Measurements from ENCODE around the gene SIL1. TPM values are rescaled to one million over a fixed set of nuclear protein-coding genes. Genes with fewer than 3 reads are reported as not detected.

The SIL1 gene
- total and polyA plus RNA-seq, 2 donors from 2014 or later, result 48.6 to 91.7 TPM

- peaks cover 6 to 26% (median 16%) of the 10 kb centered on the region in 3 donors for H3K4me1 ChIP-seq (ENCODE audit: control insufficient read depth in 2 of 3, insufficient read depth in 2 of 3, low read depth in 1 of 3, low read length in 3 of 3)
- FAIRE-seq, result no peak
- peaks cover 0 to 4% (median 0%) of the 10 kb centered on the region in 3 donors for H3K36me3 ChIP-seq (ENCODE audit: control insufficient read depth in 2 of 3, insufficient read depth in 3 of 3, low read length in 3 of 3)
- no peak overlapping the region for H3K4me3 ChIP-seq (ENCODE audit: low read length in 3 of 3)
- intact Hi-C loops (cut with DNase I), result no loop called here
- no peak overlapping the region for H3K27ac ChIP-seq (ENCODE audit: low read depth in 2 of 2, low read length in 2 of 2)
- peak in 1 of 5 donors; percentile 62 for DNase-seq
- H3K9me3 ChIP-seq (ENCODE audit: control insufficient read depth in 2 of 3, insufficient read depth in 1 of 3, low read length in 3 of 3), result no peaks in the 10 kb centered on the region
- no peaks in the 10 kb centered on the region for H3K27me3 ChIP-seq (ENCODE audit: control insufficient read depth, insufficient read depth, low read length)
- no peak for TF ChIP-seq CTCF (IDR thresholded peaks at IDR 0.05; ENCODE audit: borderline replicate concordance, extremely low read depth, insufficient read depth)
- no peak overlapping the region for H3K9ac ChIP-seq (ENCODE audit: low read length in 3 of 3)
Observed at GRCh38 chr5:138946831-138947560, 251.2 kb downstream of the SIL1 start.

DNA sequence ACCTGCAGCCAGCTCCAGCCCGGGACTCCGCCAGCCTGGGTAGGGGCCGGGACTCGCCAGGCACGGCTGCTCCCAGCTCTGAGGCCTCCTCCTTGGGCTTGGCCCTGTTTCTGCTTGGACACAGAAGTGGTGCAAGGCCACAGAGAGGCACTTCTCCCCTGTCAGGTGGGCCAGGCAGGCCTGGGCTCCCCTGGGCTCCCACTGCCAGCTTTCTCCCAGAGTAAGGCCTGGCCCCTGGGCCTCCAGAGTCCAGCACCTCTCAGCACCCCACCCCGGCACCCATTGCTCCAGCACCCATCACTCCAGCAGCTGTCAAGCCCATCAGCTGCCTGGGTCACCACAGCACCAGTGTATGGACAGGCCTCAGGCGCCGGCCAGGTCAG is 251.9 kb downstream of the SIL1 start:
- TF ChIP-seq CTCF (IDR thresholded peaks at IDR 0.05; ENCODE audit: borderline replicate concordance, extremely low read depth, insufficient read depth), result no peak
- H3K9ac ChIP-seq (ENCODE audit: low read length in 3 of 3), result no peak overlapping the region
- no peak overlapping the region for H3K27ac ChIP-seq (ENCODE audit: low read depth in 2 of 2, low read length in 2 of 2)
- H3K36me3 ChIP-seq (ENCODE audit: control insufficient read depth in 2 of 3, insufficient read depth in 3 of 3, low read length in 3 of 3), result peaks cover 0 to 4% (median 0%) of the 10 kb centered on the region in 3 donors
- peaks cover 6 to 24% (median 13%) of the 10 kb centered on the region in 3 donors for H3K4me1 ChIP-seq (ENCODE audit: control insufficient read depth in 2 of 3, insufficient read depth in 2 of 3, low read depth in 1 of 3, low read length in 3 of 3)
- H3K9me3 ChIP-seq (ENCODE audit: control insufficient read depth in 2 of 3, insufficient read depth in 1 of 3, low read length in 3 of 3), result no peaks in the 10 kb centered on the region
- H3K27me3 ChIP-seq (ENCODE audit: control insufficient read depth, insufficient read depth, low read length), result no peaks in the 10 kb centered on the region
- no peak overlapping the region for H3K4me3 ChIP-seq (ENCODE audit: low read length in 3 of 3)
- intact Hi-C loops (cut with DNase I), result no loop called here
- FAIRE-seq (no peak), DNase-seq (peak in 4 of 5 donors; percentile 86 to 94 (median 90))

- peak in 2 of 5 donors; percentile 69 to 91 for DNase-seq
- Histone ChIP-seq H3K27ac (ENCODE audit: low read depth in 2 of 2, low read length in 2 of 2) (no peak overlapping the region), H3K27me3 (ENCODE audit: control insufficient read depth, insufficient read depth, low read length) (no peaks in the 10 kb centered on the region), H3K9ac (ENCODE audit: low read length in 3 of 3) (no peak overlapping the region), H3K4me3 (ENCODE audit: low read length in 3 of 3) (no peak overlapping the region), H3K4me1 (ENCODE audit: control insufficient read depth in 2 of 3, insufficient read depth in 2 of 3, low read depth in 1 of 3, low read length in 3 of 3) (peaks cover 4 to 21% (median 13%) of the 10 kb centered on the region in 3 donors), H3K9me3 (ENCODE audit: control insufficient read depth in 2 of 3, insufficient read depth in 1 of 3, low read length in 3 of 3) (no peaks in the 10 kb centered on the region), H3K36me3 (ENCODE audit: control insufficient read depth in 2 of 3, insufficient read depth in 3 of 3, low read length in 3 of 3) (peaks cover 0 to 4% (median 0%) of the 10 kb centered on the region in 3 donors)
- intact Hi-C loops (cut with DNase I), result no loop called here
- TF ChIP-seq CTCF (IDR thresholded peaks at IDR 0.05; ENCODE audit: borderline replicate concordance, extremely low read depth, insufficient read depth), result no peak
- FAIRE-seq, result no peak
Observed at GRCh38 chr5:138945421-138946240, 252.5 kb downstream of the SIL1 start.
